Tibial nerve (tissue), 4 donors: ENCODE results near the gene DCTN3. TPM values are rescaled to one million over a fixed set of nuclear protein-coding genes. Genes with fewer than 3 reads are reported as not detected.
A peak's percentile ranks its signal among the peaks of the same experiment; 100 is the strongest.

Source experiments
- DNase-seq, 2 donors: peaks; one replicate each; pipeline ENCODE4 v3.0.0-alpha.2; 2019; ENCODE audit warnings: low spot score in 2 of 2
- H3K27ac ChIP-seq, 4 donors: fragments of 200-600 bp; sonication (generic) in 3 of 4; one replicate each; pipeline ENCODE4 v1.5.1; 2017 to 2019; ENCODE audit warnings: mild to moderate bottlenecking in 1 of 4
- H3K27me3 ChIP-seq, 2 donors: fragments of 200-600 bp; sonication (generic) in 1 of 2; one replicate each; pipeline versions ENCODE4 v1.5.1 to v1.6.0; 2017 to 2019
- H3K36me3 ChIP-seq, 3 donors: fragments of 200-600 bp; sonication (generic); one replicate each; pipeline ENCODE4 v1.5.1; 2018 to 2019
- H3K4me1 ChIP-seq, 4 donors: fragments of 200-600 bp; sonication (generic) in 3 of 4; one replicate each; pipeline ENCODE4 v1.5.1; 2017 to 2019
- H3K4me3 ChIP-seq, 4 donors: fragments of 200-600 bp; sonication (generic) in 3 of 4; one replicate each; pipeline ENCODE4 v1.5.1; 2017 to 2019; ENCODE audit warnings: mild to moderate bottlenecking in 1 of 4, moderate library complexity in 1 of 4
- H3K9me3 ChIP-seq, 4 donors: fragments of 200-600 bp; sonication (generic) in 3 of 4; one replicate each; pipeline ENCODE4 v1.5.1; 2017 to 2019
- CTCF ChIP-seq, 5 experiments: fragments of 200-600 bp in 3 of 5; fragments of 450-650 bp in 2 of 5; sonication (generic) in 3 of 5; IDR thresholded peaks; one replicate each; pipeline ENCODE4 v1.5.1; 2016 to 2019; ENCODE audit warnings: antibody characterized with exemption in 5 of 5, mild to moderate bottlenecking in 3 of 5, moderate library complexity in 2 of 5
- EP300 ChIP-seq, 2 donors: sonication (generic); formaldehyde crosslinking; IDR thresholded peaks; one replicate each; pipeline ENCODE4 v1.6.1; 2017; ENCODE audit warnings: antibody characterized with exemption in 2 of 2, mild to moderate bottlenecking in 1 of 2
- POLR2A ChIP-seq, 2 donors: fragments of 450-650 bp; IDR thresholded peaks; one replicate each; pipeline ENCODE4 v1.6.1; 2017; ENCODE audit warnings: antibody characterized with exemption in 2 of 2, mild to moderate bottlenecking in 2 of 2, moderate library complexity in 2 of 2
- WGBS, 2 donors: methylation state at CpG; one replicate each; pipeline ENCODE4 v1.1.5; 2018; 5-methylcytosine and 5-hydroxymethylcytosine counted together
- total RNA-seq, 4 donors: library from RNA; depleted of rRNA; stranded (reverse); fragments of >200 nt; gene quantifications; one replicate each; pipeline ENCODE4 v1.1.0, GENCODE V29; 2016

DCTN3 gene
- total RNA-seq, 4 donors from 2014 or later = 64.7 to 87.5 (median 73.7) TPM

DNA sequence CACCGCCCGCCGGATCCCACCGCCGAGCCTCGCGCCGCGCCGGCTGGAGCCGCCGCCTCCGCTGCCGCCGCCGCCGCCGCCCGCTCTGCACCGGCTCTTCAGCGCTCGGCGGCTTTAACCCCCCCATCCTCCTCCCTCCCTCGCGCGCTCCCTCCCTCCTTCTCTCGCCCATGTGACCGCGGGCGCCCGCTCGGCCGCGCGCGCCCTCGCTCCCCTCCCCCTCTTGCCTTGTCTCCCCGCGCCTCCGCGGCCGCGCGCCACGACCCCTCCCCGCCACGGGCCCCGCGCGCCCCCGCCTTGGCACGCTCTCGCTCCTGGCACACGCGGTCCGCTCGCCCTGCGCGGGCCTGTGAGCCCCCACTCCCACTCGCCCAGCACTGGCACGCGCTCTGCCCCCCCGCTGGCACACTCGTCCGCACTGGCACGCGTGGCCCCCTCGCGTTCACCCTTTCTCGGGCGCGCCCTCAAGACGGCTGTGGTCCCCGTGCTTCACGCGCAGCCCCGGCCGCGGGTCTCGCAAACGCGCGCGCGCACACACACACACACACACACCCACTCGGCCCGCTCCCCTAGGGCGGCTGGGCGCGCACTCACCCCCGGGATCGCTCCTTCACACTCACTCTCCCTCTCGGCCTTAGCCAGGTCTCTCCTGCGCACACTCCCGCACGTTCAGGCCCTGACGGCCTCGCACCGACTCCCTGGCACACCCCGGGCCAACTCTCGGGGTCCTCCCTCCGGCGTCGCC lies 30.5 kb downstream of the DCTN3 start, which contains the start of gene CNTFR:
CNTFR (minus strand) TSS at position 89 of the 745 bp plus-strand sequence. CDS start 20,743 bp downstream, outside the sequence.
- H3K36me3 ChIP-seq = no peaks in the 10 kb centered on the region
- TF ChIP-seq CTCF (IDR thresholded peaks at IDR 0.05) = peak in 1 of 5 experiments; percentile 11
- TF ChIP-seq POLR2A (IDR thresholded peaks at IDR 0.05) = peak in 1 of 2 donors; percentile 61
- peak in 1 of 2 donors; percentile 5 for TF ChIP-seq EP300 (IDR thresholded peaks at IDR 0.05)
- H3K27me3 ChIP-seq = peaks cover 0 to 45% of the 10 kb centered on the region in 2 donors
- H3K27ac ChIP-seq = peak within 1 kb of the TSS; percentile 51 to 89 (median 75)
- WGBS, 2 donors = 1% methylated on average over 74 to 84 of the region's 104 CpGs
- H3K4me3 ChIP-seq = peak within 1 kb of the TSS; percentile 46 to 75 (median 50)
- DNase-seq = no peak
- peaks cover 0 to 63% (median 44%) of the 10 kb centered on the region in 4 donors for H3K4me1 ChIP-seq
- no peaks in the 10 kb centered on the region for H3K9me3 ChIP-seq

GRCh38 chr9:34588671-34589635 lies 31.3 kb downstream of the DCTN3 start:
- Histone ChIP-seq H3K9me3 (no peaks in the 10 kb centered on the region), H3K4me1 (peaks cover 0 to 56% (median 40%) of the 10 kb centered on the region in 4 donors), H3K27me3 (peaks cover 0 to 45% of the 10 kb centered on the region in 2 donors), H3K27ac (peak overlapping the region in 2 of 4 donors; percentile 62 to 89), H3K36me3 (no peaks in the 10 kb centered on the region), H3K4me3 (peak overlapping the region; percentile 42 to 75 (median 46))
- no peak for DNase-seq
- TF ChIP-seq CTCF (IDR thresholded peaks at IDR 0.05) = no peak
- TF ChIP-seq POLR2A (IDR thresholded peaks at IDR 0.05) = no peak
- no peak for TF ChIP-seq EP300 (IDR thresholded peaks at IDR 0.05)
- 2 to 3% methylated on average over 43 to 84 of the region's 86 CpGs for WGBS, 2 donors

DNA sequence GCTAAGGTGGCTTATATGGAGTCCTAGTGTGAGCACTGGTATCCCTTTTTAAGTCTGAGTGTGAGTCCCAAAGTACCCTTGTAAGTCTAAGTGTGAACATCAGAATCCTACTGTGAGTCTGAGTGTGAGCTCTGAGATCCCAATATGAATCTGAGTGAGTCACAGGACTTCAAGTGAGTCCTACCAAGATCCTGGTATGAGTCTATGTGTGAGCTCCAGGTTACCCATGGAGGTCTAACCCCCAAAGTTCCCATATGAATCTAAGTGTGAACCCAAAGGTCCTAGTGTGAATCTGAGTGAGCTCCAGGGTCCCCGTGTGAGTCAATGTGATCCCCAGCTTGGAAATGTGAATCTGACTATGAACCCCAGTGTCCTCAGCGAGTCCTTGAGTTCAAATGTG lies 33.0 kb downstream of the DCTN3 start:
- TF ChIP-seq EP300 (IDR thresholded peaks at IDR 0.05) = no peak
- TF ChIP-seq CTCF (IDR thresholded peaks at IDR 0.05) = no peak
- no peak for TF ChIP-seq POLR2A (IDR thresholded peaks at IDR 0.05)
- Histone ChIP-seq H3K36me3 (no peaks in the 10 kb centered on the region), H3K27me3 (peaks cover 0 to 39% of the 10 kb centered on the region in 2 donors), H3K4me3 (no peak overlapping the region), H3K27ac (no peak overlapping the region), H3K9me3 (no peaks in the 10 kb centered on the region), H3K4me1 (peaks cover 0 to 39% (median 29%) of the 10 kb centered on the region in 4 donors)
- 75 to 83% methylated on average over 2 of the region's 2 CpGs for WGBS, 2 donors
- no peak for DNase-seq

DNA sequence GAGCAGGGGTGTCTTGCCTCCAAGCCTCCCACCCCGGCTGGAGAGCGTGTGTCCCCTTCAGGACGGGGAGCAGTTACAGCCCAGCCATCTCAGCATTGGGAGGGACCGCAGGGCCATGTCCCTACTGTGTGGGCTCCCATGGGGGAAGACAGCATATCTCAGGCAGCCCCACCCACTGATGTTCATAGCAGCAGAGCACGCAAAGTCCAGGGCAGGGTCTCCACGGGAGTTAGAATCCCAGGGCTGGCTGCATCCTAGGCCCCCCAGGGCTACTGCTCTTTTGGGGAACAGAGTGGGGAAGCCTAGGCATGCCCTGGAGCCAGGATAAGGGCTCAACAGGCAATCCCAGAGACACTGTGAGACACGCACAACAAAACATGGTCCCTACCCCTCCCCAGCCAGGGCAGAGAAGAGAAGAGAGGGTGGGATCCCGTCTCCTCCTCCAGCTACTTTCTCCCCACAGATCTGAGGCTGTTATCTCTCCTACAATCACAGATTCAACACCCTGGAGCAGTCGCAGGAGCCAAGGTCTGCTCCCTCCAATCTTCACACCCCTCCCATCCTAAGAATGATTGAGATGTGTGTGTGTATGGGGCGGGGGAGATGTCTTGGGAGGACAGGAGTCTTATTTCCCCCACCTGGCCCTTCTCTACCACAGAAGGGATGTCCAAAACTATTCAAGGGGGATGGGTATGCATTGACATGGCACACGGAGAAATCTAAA lies 34.2 kb downstream of the DCTN3 start:
- WGBS, 2 donors = 55 to 66% methylated on average over 11 of the region's 11 CpGs
- Histone ChIP-seq H3K27me3 (peaks cover 0 to 35% of the 10 kb centered on the region in 2 donors), H3K27ac (no peak overlapping the region)

More for the DNA sequence above, 34.2 kb downstream of the DCTN3 start:
- H3K9me3 ChIP-seq = no peaks in the 10 kb centered on the region
- TF ChIP-seq CTCF (IDR thresholded peaks at IDR 0.05) (no peak), EP300 (IDR thresholded peaks at IDR 0.05) (no peak), POLR2A (IDR thresholded peaks at IDR 0.05) (no peak)
- H3K4me3 ChIP-seq = no peak overlapping the region
- H3K36me3 ChIP-seq = no peaks in the 10 kb centered on the region
- H3K4me1 ChIP-seq = peaks cover 0 to 27% (median 19%) of the 10 kb centered on the region in 4 donors
- no peak for DNase-seq
